ENCODE measurements around the gene CACNA1D.
A peak's percentile ranks its signal among the peaks of the same experiment; 100 is the strongest.

The CACNA1D gene

GRCh38 chr3:53846851-53847155, 352.4 kb downstream of the CACNA1D start:
- peak overlapping the region; percentile 64 to 76 for H3K4me3 ChIP-seq (ENCODE audit: low read depth in 1 of 2, low read length in 2 of 2)
- no peaks in the 10 kb centered on the region for H3K9me3 ChIP-seq (ENCODE audit: control insufficient read depth in 1 of 2, low read length in 2 of 2)
- H3K27me3 ChIP-seq (ENCODE audit: low read depth, low read length): no peaks in the 10 kb centered on the region
- H3K4me1 ChIP-seq (ENCODE audit: control insufficient read depth in 1 of 2, insufficient read depth in 2 of 2, low read length in 2 of 2): peaks cover 0 to 11% of the 10 kb centered on the region in 2 donors
- no peaks in the 10 kb centered on the region for H3K36me3 ChIP-seq (ENCODE audit: control insufficient read depth in 1 of 2, insufficient read depth in 2 of 2, low read length in 2 of 2)
- H3K27ac ChIP-seq (ENCODE audit: low read length): no peak overlapping the region

GRCh38 chr3:53849916-53850315, 355.5 kb downstream of the CACNA1D start:
- H3K36me3 ChIP-seq (ENCODE audit: control insufficient read depth in 1 of 2, insufficient read depth in 2 of 2, low read length in 2 of 2): no peaks in the 10 kb centered on the region
- no peaks in the 10 kb centered on the region for H3K27me3 ChIP-seq (ENCODE audit: low read depth, low read length)
- no peaks in the 10 kb centered on the region for H3K9me3 ChIP-seq (ENCODE audit: control insufficient read depth in 1 of 2, low read length in 2 of 2)
- peaks cover 0 to 11% of the 10 kb centered on the region in 2 donors for H3K4me1 ChIP-seq (ENCODE audit: control insufficient read depth in 1 of 2, insufficient read depth in 2 of 2, low read length in 2 of 2)
- H3K4me3 ChIP-seq (ENCODE audit: low read depth in 1 of 2, low read length in 2 of 2): no peak overlapping the region
- no peak overlapping the region for H3K27ac ChIP-seq (ENCODE audit: low read length)

- Histone ChIP-seq H3K4me3 (ENCODE audit: low read depth in 1 of 2, low read length in 2 of 2) (no peak overlapping the region), H3K36me3 (ENCODE audit: control insufficient read depth in 1 of 2, insufficient read depth in 2 of 2, low read length in 2 of 2) (no peaks in the 10 kb centered on the region), H3K27me3 (ENCODE audit: low read depth, low read length) (no peaks in the 10 kb centered on the region), H3K9me3 (ENCODE audit: control insufficient read depth in 1 of 2, low read length in 2 of 2) (no peaks in the 10 kb centered on the region), H3K27ac (ENCODE audit: low read length) (no peak overlapping the region), H3K4me1 (ENCODE audit: control insufficient read depth in 1 of 2, insufficient read depth in 2 of 2, low read length in 2 of 2) (peaks cover 0 to 11% of the 10 kb centered on the region in 2 donors)
These were observed 356.5 kb downstream of the CACNA1D start for GRCh38 chr3:53850895-53851294.

DNA sequence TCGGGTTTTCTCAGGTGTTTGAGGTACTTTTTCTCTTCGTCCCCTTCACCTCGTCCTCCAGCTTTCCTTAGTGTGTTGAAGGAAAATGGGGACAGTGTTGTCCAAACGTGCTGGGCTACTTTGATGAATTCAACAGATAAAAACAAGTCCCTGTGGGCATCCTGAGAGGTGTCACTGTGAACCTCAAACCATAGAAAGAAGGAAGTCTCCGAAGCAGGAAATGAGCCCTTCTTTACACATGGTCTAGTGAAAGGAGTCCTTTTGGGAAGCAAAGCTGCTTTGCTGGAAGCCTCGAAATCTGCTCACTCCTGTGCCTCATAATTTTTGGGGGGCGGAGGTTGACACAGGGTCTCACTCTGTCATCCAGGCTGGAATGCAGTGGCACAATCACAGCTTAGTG, 362.6 kb downstream of the CACNA1D start:
- H3K9me3 ChIP-seq (ENCODE audit: control insufficient read depth in 1 of 2, low read length in 2 of 2): no peaks in the 10 kb centered on the region
- no peak overlapping the region for H3K27ac ChIP-seq (ENCODE audit: low read length)
- H3K36me3 ChIP-seq (ENCODE audit: control insufficient read depth in 1 of 2, insufficient read depth in 2 of 2, low read length in 2 of 2): peaks cover 7 to 12% of the 10 kb centered on the region in 2 donors
- no peaks in the 10 kb centered on the region for H3K4me1 ChIP-seq (ENCODE audit: control insufficient read depth in 1 of 2, insufficient read depth in 2 of 2, low read length in 2 of 2)
- no peaks in the 10 kb centered on the region for H3K27me3 ChIP-seq (ENCODE audit: low read depth, low read length)
- H3K4me3 ChIP-seq (ENCODE audit: low read depth in 1 of 2, low read length in 2 of 2): no peak overlapping the region

- H3K36me3 ChIP-seq (ENCODE audit: control insufficient read depth in 1 of 2, insufficient read depth in 2 of 2, low read length in 2 of 2): peaks cover 8 to 21% of the 10 kb centered on the region in 2 donors
These were observed 363.8 kb downstream of the CACNA1D start for GRCh38 chr3:53858096-53858741.

DNA sequence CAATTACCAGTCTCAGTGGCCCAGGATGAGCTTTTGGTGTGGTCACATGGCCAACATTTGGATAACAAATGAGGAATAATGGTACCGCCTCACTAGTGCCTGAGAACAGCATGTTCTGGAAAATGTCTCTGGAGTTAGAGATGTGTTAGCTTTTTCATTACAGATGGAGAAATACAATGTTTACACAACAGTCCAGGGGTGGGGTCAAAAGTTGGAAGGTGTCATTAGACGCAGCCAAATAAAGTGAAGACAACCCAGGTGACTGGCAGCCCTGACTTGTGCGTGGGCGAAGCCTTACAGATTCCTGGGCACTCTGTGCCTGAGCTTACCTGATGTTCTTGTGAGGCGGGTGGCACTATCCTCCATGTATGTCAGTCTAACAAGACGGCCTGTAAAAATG, 364.8 kb downstream of the CACNA1D start:
- Histone ChIP-seq H3K4me1 (ENCODE audit: control insufficient read depth in 1 of 2, insufficient read depth in 2 of 2, low read length in 2 of 2) (no peaks in the 10 kb centered on the region), H3K4me3 (ENCODE audit: low read depth in 1 of 2, low read length in 2 of 2) (no peak overlapping the region), H3K9me3 (ENCODE audit: control insufficient read depth in 1 of 2, low read length in 2 of 2) (no peaks in the 10 kb centered on the region), H3K27me3 (ENCODE audit: low read depth, low read length) (no peaks in the 10 kb centered on the region), H3K27ac (ENCODE audit: low read length) (no peak overlapping the region), H3K36me3 (ENCODE audit: control insufficient read depth in 1 of 2, insufficient read depth in 2 of 2, low read length in 2 of 2) (peaks cover 8 to 29% of the 10 kb centered on the region in 2 donors)

More at GRCh38 chr3:53858096-53858741, 363.8 kb downstream of the CACNA1D start:
- Histone ChIP-seq H3K4me3 (ENCODE audit: low read depth in 1 of 2, low read length in 2 of 2) (no peak overlapping the region), H3K27me3 (ENCODE audit: low read depth, low read length) (no peaks in the 10 kb centered on the region), H3K27ac (ENCODE audit: low read length) (no peak overlapping the region), H3K4me1 (ENCODE audit: control insufficient read depth in 1 of 2, insufficient read depth in 2 of 2, low read length in 2 of 2) (no peaks in the 10 kb centered on the region), H3K9me3 (ENCODE audit: control insufficient read depth in 1 of 2, low read length in 2 of 2) (no peaks in the 10 kb centered on the region)

DNA sequence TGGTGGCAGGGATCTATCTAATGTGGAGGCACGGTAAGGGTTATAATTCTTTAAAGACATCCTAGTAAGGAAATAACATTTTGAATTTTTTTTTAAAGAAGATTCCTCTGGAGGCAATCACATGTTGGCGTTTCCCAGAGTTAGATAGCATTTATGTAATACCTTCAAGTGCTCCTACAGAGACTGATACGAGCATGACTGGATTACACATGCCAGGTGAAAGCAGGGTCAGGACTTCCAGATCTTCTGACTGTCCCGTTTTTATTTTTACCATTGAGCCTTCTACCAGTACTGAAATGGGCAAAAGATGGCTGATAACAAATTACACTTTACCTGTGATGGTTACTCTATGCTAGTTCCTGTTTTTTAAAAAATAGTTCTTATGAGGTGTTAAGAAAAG, 365.8 kb downstream of the CACNA1D start:
- Histone ChIP-seq H3K4me1 (ENCODE audit: control insufficient read depth in 1 of 2, insufficient read depth in 2 of 2, low read length in 2 of 2) (no peaks in the 10 kb centered on the region), H3K27ac (ENCODE audit: low read length) (no peak overlapping the region), H3K4me3 (ENCODE audit: low read depth in 1 of 2, low read length in 2 of 2) (no peak overlapping the region), H3K36me3 (ENCODE audit: control insufficient read depth in 1 of 2, insufficient read depth in 2 of 2, low read length in 2 of 2) (peaks cover 17 to 39% of the 10 kb centered on the region in 2 donors), H3K27me3 (ENCODE audit: low read depth, low read length) (no peaks in the 10 kb centered on the region), H3K9me3 (ENCODE audit: control insufficient read depth in 1 of 2, low read length in 2 of 2) (no peaks in the 10 kb centered on the region)

- H3K27ac ChIP-seq (ENCODE audit: low read length): no peak overlapping the region
- H3K36me3 ChIP-seq (ENCODE audit: control insufficient read depth in 1 of 2, insufficient read depth in 2 of 2, low read length in 2 of 2): peaks cover 23 to 52% of the 10 kb centered on the region in 2 donors
- no peaks in the 10 kb centered on the region for H3K27me3 ChIP-seq (ENCODE audit: low read depth, low read length)
- no peak overlapping the region for H3K4me3 ChIP-seq (ENCODE audit: low read depth in 1 of 2, low read length in 2 of 2)
- no peaks in the 10 kb centered on the region for H3K9me3 ChIP-seq (ENCODE audit: control insufficient read depth in 1 of 2, low read length in 2 of 2)
- H3K4me1 ChIP-seq (ENCODE audit: control insufficient read depth in 1 of 2, insufficient read depth in 2 of 2, low read length in 2 of 2): no peaks in the 10 kb centered on the region
These were observed 367.8 kb downstream of the CACNA1D start for GRCh38 chr3:53862241-53862640.

- H3K4me3 ChIP-seq (ENCODE audit: low read depth in 1 of 2, low read length in 2 of 2): no peak overlapping the region
- peaks cover 31 to 61% of the 10 kb centered on the region in 2 donors for H3K36me3 ChIP-seq (ENCODE audit: control insufficient read depth in 1 of 2, insufficient read depth in 2 of 2, low read length in 2 of 2)
- H3K9me3 ChIP-seq (ENCODE audit: control insufficient read depth in 1 of 2, low read length in 2 of 2): no peaks in the 10 kb centered on the region
- no peak overlapping the region for H3K27ac ChIP-seq (ENCODE audit: low read length)
- no peaks in the 10 kb centered on the region for H3K4me1 ChIP-seq (ENCODE audit: control insufficient read depth in 1 of 2, insufficient read depth in 2 of 2, low read length in 2 of 2)
- no peaks in the 10 kb centered on the region for H3K27me3 ChIP-seq (ENCODE audit: low read depth, low read length)
These were observed 368.7 kb downstream of the CACNA1D start for GRCh38 chr3:53863145-53863544.

Data from muscle layer of duodenum (tissue), 2 donors.